H1 (cell line): ENCODE results near the gene MEIOSIN. TPM values are rescaled to one million over a fixed set of nuclear protein-coding genes. Genes with fewer than 3 reads are reported as not detected.

Experiments used
- EGR1 ChIP-seq: IDR thresholded peaks from 2 replicates; pipeline ENCODE4 v1.6.1; 2011; ENCODE audit warnings: low read depth, low read length, borderline replicate concordance
- POLR2A ChIP-seq, 2 experiments: IDR thresholded peaks; 1 replicate in 1 of 2; 2 replicates in 1 of 2; pipeline ENCODE4 v1.6.1; 2011; ENCODE audit warnings: low read depth in 2 of 2, low read length in 2 of 2, mild to moderate bottlenecking in 2 of 2; ENCODE audit errors: control extremely low read depth in 1 of 2
- polyA plus RNA-seq, 7 experiments: library from polyadenylated mRNA; depleted of rRNA in 3 of 7; stranded (reverse) in 5 of 7; unstranded in 2 of 7; fragments of >200 nt in 5 of 7; fragments of 200-250 nt in 2 of 7; gene quantifications; 1 replicate in 5 of 7; 2 replicates in 1 of 7; 4 replicates in 1 of 7; pipeline versions ENCODE4 v1.2.1 to v1.2.3, GENCODE V29; 2011 to 2013; ENCODE audit warnings: missing spikeins in 2 of 7, mixed read lengths in 2 of 7
- total RNA-seq: library from RNA; stranded (reverse); fragmentation: NEBNext Ultra II Directional; extraction: Animal tissue kit (Norgen Biotek cat#: 25700); gene quantifications from 2 replicates; pipeline ENCODE4 v1.2.1, GENCODE V29; 2021
- TF ChIP-seq, protein P1 (sequence below): IDR thresholded peaks from 2 replicates; pipeline ENCODE4 v1.6.1; 2012; ENCODE audit warnings: inconsistent platforms

Gene MEIOSIN
- total and polyA plus RNA-seq, 2 of the 8 experiments (the other 6 are each of a cell fraction or from before 2014, with no cell fraction given), result 0.11 TPM; not detected in 1

- no peak; a peak in 1 of 3 replicates for TF ChIP-seq POLR2A (IDR thresholded peaks at IDR 0.05; ENCODE audit: control extremely low read depth in 1 of 2, low read depth in 2 of 2, low read length in 2 of 2)
- TF ChIP-seq, protein P1, sequence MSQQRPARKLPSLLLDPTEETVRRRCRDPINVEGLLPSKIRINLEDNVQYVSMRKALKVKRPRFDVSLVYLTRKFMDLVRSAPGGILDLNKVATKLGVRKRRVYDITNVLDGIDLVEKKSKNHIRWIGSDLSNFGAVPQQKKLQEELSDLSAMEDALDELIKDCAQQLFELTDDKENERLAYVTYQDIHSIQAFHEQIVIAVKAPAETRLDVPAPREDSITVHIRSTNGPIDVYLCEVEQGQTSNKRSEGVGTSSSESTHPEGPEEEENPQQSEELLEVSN, result no peak
- TF ChIP-seq EGR1, result no peak
These were observed 18.1 kb upstream of the MEIOSIN start (continued) for GRCh38 chr19:45715139-45715538.
